HT1080 (cell line): ENCODE data around the gene FRMD5. TPM values are rescaled to one million over a fixed set of nuclear protein-coding genes. Genes with fewer than 3 reads are reported as not detected.
"Not testable (repeated sequence)": the region's sequence is repeated elsewhere in the genome, so short reads cannot be mapped to it uniquely, and the experiment has no call there.

Experiments used
- DNase-seq: peaks from one replicate; pipeline ENCODE4 v3.0.0-alpha.2; 2015; ENCODE audit warnings: low read depth
- total RNA-seq: library from RNA; depleted of rRNA; stranded (reverse); fragments of >200 nt; shearing (Covaris generic); gene quantifications from 2 replicates; pipeline ENCODE4 v1.2.3, GENCODE V29; 2014

FRMD5 gene
- total RNA-seq, 1 experiment from 2014 or later: 28.1 TPM

DNA sequence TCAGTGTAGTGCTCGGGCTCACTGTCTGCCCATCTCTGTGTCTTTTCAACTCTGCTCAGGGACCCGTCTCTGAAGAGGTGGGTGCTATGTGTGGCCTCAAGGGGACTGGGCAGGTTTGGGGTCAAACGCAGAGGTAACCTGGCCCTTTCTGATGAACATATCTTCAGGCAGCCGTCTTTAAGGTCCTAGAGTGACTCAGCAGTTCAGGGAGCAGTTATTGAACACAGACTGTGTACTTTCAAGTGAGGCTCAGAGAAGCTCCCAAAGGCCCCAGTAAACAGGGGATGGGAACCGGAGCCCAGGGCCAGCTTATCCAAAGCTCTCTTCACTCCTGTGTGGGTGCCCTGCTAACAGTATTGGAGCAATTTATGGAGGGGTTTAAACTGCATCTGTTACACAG lies 295.1 kb downstream of the FRMD5 start:
- no peak for DNase-seq

DNA sequence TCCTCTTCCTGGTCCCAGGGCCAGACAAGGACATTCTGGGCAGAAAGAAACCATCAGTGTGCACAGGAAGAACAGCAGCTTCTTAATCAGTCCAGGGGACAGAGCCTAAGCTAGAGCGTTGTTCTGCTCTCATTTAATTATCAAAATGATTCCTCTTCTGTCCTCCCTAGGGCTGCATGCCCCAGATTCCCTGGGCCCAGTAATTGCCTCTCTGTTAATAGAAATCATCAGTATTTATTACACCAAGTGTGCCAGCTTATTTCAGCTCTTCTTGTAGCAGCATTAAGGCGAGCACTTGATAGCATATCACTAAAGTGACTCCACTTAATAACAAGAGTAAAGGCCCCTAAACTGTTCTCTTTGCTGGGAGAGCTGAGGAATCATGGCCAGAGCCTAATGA lies 296.2 kb downstream of the FRMD5 start:
- no peak for DNase-seq

DNA sequence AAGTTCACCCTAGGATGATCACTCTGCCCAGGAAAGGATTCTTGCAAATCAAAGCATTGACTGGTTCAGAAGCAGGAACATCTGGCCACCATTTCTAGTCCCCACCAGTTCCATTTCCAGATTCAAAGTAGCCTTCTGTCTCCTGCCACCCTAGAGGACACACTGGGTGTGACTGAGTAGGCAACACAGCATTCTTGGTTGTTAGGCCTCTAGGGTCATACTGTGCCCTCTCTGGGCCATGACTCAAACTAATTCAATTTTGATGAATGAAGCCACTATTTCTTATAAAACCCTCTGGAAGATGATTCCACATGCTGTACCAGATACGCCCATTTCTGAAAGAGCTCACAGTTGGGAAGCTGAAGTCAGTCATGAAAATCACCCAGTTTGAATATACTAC lies 298.5 kb downstream of the FRMD5 start:
- peak; percentile 25 for DNase-seq

DNA sequence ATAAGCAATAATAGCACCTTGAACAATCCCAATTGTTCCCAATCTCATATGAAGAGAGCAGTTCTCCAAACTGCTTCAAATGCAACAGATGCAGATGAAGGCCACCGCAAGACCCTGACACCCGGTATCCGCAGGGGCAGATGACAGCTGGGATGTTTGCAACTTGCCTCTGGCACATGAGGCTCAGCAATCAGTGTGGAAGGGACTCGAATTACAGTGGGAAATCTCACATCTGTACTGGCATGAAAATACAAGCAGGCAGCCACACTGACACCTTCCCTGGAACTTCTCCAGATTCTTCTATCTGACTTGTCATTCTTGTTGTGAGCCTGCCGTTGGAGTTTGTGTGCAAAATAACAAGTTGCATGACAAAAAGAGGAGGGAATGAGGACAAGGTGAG lies 299.5 kb downstream of the FRMD5 start:
- DNase-seq: no peak

DNA sequence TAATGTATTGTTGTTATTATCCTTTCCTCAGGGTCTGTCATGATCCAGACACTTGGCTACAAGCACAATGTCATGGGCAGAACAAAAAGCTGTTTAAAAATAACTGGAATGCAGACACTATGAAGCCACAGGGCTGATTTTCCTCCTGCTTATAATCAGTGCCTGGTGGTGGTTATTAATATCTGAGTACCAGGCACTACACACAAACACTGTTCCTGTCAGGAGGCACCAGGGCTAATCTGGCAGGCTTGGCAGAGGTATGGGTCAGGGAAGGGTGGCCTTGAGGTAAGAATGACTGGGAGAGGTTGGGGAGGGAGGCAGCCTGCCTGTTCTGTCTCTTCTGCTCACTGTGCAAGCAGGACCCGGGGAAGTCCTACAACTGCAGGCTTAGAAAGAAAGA lies 301.1 kb downstream of the FRMD5 start:
- DNase-seq: no peak

DNA sequence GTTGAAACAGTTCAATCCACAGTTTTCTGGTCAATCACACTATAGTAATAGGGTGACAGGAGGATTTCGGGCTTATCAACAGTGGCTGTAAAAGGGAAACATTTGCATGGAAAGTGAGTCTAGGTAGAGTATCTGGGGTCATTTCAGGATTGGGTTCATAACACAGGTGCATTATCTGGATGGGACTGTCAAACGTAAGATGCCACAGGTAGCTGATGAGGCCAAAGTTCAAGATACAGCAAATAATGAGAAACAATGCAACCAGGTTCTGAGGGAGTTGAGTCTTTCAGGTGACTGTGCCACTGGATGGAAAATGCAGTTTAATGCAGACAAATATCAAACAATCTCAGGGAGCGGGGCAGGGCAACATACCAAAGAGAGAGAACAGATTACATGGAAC lies 306.0 kb downstream of the FRMD5 start:
- no peak for DNase-seq

DNA sequence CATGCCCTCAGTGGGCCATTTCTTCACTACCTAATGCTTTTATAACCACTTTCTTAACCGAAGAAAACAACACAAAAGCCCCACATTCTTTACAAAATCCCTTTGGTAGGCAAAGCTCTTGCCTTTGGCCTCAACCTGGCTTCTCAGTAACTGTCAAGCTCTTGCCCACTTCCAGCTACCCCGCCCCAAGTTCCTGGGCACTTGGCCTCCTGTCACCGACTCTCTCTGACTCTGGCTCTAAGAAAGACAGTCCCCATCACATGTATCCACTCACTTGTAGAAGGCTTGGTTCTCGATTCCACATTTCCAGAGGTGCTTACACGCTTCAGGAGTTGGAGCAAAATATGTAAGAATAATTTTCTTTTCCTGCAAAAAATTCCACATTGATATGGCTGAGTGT lies 307.2 kb downstream of the FRMD5 start:
- no peak for DNase-seq

DNA sequence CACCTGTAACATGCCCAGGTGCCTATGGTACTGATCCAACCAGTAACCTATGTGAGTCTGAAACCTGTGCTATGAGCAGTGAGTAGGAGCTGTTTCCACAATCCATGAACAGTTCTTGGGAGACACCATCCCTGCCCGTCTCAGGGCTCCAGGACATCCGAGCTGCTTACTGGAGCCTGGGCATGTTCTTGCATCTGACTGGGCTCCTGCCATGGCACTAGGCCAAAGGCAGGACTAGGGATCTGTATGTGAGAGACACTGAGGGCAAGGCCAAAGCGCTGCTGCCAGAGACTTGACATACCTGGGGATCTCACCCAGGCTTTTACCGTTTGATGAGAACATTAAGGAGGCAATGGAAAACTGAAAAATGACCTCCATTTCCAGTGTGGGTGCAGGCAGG lies 308.5 kb downstream of the FRMD5 start:
- no peak for DNase-seq

DNA sequence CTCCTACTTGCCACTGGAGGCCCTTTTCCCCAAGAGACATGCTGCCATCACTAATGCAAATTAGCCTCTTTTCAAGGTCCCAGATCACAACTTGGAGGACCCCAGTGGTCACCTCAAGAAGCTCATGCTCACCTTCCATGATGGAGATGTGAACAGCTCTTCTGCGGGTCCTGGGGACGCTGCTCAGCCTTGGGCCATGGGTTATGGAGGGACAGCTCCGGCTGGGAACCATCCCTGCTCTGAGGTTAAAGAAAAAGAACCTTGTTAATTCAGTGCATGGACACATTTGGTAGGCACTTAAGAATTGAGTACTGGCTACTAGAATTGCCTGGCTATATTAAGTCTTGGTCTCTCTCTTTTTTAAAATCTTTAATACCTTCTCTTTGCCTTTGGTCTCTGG lies 311.5 kb downstream of the FRMD5 start:
- no peak for DNase-seq

DNA sequence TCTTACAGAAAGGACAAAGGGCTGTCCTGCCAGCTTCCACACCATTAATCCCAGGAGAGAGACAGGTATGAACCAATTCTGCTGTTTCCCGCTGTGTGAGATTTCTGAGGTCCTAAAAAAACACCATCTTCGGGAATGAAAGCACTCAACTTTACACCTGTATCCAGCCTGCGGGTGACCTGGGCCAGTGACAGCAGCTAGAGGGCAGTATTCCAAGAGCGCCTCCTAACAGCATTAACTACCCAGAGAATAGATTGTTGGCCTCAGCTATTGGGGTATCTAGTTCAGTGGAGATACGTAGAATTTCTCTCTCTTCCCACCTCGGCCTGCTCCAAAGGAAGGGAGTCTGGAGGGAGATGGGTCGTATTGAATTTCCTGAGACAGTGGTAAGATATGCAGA lies 313.1 kb downstream of the FRMD5 start:
- DNase-seq: no peak

DNA sequence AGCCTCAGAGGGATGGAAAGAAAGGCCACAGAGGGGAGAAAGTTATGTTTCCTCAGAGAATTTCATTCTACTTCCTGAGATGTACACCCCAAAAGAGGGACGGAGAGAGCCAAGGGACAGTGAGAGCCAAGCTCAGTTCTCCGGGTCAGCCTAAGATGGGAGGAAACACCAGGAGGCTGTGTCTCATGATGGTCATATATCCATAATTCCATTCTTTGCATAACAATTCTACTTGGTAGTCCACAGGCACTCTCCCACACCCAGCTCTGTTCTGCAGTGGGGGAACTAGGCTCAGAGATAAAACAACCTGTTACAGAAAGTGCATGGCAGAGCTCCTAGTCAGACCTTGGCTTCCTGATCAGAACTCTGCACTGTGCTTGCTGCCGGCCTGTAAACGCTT lies 313.8 kb downstream of the FRMD5 start:
- no peak for DNase-seq

DNA sequence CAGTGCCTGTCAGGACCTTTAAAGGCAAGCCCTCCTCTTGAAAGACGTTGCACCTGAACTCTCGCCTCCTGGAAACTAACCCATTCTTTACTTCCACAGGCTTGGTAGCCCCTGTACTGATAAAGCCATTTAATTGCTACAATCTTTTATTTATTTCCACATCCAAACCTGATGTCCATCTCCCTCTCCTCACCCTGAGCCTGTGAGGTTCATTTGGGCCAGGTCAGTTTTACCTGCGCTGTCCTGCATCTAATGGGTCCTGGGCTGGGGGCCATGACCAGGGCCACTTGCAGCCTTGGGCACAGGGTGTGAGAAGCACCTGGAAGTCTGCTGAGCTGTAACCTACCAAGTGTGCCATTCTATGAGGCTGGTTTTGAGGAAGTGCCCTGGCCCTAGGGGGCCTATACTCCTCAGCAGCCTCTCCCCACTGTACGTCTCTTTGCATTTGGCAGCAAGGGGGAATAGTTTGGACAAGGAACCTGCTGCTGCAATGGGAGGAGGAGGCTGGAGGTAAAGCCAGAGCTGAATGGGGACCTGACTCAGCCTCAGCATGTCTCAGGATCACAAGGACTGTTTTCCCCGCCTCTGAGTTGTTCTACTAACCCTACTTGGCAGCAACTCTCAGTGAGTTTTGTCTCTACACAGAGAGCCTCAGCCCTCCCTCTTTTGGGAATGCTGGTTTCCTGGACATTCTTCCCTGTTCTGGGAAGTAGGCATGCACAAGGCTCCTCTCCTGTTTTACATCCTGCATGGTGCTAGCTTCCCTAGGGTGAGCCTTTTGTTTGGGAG lies 314.5 kb downstream of the FRMD5 start:
- no peak for DNase-seq

DNA sequence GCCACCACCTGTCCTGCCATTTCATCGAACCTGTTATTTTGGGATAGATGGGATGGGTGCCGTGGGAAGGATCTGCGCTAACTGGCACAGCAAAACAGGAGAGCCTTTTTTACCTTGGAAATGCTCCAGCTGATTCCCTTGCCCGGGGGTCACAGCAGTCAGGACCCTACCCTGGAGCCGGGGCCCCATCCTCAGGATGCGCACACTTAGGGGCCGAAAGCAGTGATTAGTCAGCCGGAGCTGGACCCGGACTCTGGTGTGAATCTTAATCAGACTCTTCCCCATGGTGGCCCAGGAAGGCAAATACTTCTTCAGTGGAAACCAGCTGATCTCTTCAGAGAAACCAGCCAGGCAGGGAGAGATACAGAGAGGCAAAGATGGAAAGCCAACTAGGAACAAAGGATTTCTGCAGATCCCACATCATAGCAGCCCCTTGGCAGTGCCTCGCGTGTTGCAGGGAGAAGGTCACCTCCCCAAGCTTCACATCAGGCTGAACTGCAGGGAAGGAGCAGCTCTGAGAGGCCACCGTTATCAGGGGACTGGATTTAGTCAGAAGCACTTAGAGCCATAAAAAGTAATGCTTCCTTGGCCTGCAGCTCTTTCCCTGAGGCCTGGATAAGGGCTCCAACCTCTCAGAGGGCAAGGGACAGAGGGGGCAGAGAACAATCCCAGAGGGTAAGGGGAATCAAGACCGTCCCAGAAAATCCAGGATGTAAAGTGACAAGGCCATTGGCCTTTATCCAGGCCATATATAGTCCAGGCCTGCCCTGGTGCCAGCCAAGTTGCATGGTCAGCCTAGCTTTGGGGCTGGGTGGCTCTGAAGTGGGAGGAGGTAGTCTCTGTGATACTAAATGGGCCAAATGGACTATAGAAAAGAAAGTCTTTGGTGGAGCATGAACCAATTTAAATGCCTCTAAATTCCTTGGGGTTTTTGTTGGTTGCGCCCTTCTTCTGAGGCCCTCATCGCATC lies 315.4 kb downstream of the FRMD5 start:
- no peak for DNase-seq

DNA sequence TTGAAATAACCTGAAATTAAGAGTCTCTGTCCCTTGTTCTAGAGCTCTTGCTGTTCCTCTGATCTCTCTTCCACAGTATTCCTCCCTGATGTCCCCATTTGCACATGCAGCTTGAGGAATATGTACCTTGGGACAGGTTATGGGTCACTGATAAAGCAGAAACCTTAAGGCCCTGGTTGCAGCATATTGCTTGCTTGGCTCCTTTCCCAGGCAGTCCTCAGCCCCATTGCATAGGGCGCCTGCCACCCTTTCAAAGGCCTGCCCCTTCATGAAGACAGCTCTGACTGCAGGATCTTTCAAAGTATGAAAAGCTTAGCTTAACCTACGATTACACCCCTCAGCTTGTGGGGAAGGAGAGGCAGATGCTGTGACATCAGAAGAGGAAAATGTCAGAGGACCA lies 316.6 kb downstream of the FRMD5 start:
- no peak for DNase-seq

DNA sequence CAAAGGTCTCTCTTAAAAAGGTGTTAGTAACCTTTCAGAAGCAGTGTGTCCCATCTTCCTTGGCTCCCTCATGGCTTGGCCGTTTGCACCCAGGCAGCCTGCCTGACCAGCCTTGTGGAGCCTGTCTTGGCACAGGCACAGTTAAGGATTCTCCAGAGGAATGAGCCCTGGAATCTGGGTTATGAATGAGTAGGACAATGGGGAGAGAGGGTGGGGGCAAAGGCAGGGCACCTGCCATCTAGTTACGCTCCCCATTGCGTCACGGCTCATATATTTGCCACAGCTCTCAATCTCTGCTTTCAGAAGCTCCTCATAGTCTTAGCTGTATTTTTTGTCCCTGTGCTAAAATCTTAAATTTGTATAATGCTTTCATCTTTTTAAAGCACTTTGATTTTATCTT lies 317.7 kb downstream of the FRMD5 start:
- DNase-seq: no peak

DNA sequence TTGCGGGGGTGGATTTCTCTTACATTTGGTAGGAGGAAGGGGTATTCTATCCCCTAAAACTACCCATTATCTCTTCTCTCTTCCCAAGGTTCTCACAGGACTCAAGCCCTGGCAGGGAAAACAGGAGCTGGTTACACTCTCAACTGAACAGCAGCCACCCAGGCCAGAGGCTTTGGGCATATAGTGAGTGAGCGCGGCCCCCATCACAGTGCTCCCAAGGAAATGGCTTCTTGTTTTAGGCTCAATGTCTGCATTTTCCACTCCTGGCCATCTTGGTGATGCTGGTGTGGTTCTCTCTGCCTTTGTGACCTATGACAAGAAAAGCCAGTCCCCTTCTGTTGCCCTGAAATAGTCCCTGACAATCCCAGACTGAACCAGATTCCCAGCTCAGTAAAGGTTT lies 318.2 kb downstream of the FRMD5 start:
- no peak for DNase-seq

DNA sequence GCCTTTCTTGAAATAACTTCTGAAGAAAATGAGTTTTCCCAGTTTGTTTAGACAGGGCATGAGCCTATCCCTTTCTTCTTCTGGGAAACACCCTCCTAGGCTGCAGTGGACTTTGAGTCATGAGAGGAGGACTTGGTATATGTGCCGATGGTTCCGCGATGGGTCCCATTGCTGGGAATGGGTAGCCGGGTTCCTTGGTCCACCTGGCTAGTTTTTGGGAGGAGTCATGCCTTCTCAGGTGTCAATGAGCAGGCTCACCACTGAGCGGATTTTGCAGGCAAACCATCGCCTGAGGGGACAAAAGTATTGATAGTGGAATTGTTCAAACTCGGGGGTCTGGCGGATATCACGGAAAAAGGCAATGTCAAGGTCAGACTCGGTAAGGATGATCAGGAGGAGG lies 321.4 kb downstream of the FRMD5 start:
- no peak for DNase-seq

DNA sequence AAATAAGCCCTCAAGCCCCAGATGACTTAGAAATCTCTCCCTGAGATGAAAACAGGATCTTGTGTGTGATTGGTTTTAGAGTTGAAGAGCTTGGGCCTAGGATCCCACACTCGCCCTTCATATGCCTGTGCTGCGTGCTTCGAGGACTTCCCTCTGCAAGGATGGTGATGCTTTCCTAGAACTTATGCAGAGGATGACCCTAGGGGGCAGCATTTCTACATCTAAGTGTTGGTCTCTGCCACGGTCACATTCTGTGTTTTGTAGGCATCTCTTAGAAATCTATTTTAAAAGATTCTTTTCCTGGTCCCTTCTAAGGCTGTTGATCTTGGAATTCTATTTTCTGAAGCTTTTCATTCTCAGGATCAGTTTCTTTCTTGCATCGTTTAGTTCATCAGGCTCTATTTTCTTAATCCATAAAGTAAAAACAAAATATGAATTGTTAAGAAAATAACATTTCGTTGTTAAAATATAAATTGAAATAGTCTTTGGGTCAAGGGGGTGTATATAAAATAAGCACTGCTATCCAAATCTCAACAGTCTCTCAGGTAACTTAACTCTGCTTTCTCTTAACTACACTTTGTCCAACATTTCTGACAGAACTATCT lies 322.6 kb downstream of the FRMD5 start:
- peak; percentile 40 for DNase-seq

DNA sequence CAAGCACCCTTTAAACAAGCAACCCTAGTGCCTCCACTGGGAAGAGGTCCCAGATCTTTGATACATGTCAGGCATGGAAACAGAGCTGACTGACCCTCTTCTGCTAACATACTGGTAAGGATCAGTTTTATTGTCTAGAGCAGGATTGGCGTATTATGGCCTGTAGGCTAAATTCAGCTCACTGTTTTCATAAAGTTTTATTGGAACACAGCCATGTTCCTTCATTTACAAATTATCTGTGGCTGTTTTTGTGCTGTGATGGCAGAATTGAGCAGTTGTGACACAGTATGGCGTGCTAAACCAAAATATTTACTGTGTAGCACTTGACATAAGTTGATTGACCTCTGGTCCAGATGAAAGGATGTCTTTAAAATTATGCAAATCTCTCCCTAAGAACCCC lies 323.2 kb downstream of the FRMD5 start:
- no peak for DNase-seq

DNA sequence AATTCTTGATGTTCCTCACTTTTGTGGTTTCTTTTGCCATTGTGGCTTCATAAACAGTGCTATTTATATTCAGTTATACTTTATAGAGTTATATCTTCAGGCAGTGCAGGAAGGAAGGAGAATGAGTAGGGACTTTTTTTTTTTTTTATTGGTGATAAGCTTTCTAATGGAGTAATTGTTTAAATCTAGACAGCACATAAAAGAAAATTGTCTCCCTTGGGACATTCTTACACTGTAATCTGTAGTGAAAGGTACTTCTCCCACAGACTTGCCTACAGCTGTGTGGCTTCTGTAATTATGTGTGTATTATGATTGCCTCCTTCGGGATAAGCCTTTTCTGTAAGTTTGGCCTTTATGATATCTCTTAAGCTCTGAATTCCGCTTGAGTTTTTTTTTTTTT lies 326.7 kb downstream of the FRMD5 start:
- no peak for DNase-seq

DNA sequence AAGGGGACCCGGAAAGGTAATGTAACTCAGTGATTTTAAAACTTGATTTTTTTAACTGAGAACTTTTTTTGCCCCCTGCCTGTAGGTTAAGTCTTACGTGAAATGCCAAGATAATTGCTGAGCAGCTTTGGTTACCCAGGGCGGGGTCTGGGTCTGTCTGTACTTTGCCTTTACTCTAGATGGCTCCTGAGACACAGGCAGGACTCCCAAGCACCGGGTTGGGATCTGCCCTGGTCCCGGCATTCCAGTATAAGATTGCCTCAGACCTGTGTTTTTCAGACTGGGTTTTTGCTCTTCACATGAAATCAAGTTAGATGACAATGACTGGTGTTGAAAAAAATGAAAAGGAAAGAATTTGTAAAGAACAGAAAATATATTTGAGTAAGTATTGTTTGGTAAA lies 328.0 kb downstream of the FRMD5 start:
- DNase-seq: no peak

DNA sequence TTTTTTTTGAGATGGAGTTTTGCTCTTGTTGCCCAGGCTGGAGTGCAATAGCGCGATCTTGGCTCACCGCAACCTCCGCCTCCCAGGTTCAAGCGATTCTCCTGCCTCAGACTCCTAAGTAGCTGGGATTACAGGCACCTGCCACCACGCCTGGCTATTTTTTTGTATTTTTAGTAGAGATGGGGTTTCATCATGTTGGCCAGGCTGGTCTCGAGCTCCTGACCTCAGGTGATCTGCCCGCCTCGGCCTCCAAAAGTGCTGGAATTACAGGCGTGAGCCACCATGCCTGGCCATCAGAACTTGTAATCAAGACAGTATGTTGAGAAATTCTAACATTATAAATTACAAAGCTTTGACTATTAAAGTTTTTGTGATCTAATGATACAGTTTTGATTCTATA lies 328.4 kb downstream of the FRMD5 start:
- DNase-seq: not testable (repeated sequence)
